Measurements from ENCODE around the gene MCRIP1. TPM values are rescaled to one million over a fixed set of nuclear protein-coding genes. Genes with fewer than 3 reads are reported as not detected.
A peak's percentile ranks its signal among the peaks of the same experiment; 100 is the strongest.

The MCRIP1 gene
- total and polyA plus RNA-seq, 2 of the 4 experiments (the other 2 are of a cell fraction) = 56.5 to 164 TPM

DNA sequence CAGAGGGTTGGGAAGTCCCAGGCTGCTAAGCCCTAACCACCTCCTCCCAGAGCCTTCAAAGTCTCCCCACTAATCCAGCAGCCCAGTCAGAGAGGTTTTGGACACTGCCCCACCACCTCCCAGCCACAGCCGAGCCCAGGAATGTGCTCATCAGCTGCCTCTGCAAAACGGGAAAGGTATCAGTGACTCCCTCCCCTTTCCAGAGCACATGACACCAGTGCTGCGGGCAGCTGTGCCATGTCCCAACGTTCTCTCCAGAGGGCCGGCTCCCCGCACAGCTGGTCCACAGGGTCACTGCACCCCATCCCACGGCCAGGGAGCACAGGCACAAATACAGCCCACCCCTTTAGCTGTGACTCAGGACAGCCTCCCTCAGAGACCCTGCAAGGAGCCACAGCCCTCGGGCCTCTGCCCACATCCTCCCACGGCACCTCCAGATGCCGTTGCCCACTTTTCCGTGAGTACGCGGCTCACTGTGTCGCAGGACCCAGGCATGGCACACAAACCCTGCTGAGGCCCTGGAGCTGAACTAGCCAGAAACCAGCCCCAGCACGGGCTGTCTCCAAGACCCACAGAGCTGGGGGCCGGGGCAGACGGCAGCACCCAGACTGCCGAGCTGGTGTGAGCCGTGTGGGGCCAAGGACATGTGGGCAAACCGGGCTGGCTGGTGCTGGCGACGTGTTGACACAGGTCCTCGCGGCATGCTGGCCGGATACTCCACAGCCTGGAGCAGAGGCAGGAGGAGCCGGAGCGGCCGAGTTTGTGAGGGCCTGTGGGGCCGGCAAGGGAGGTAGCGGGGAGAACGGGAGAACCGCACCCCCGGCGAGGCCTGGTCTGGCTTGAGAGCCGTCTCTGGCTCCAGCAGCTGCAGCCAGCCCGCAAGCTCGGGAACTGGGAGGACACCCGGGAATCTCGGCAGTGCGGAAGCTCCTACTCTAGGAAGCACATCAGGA lies 8.0 kb upstream of the MCRIP1 start:
- Histone ChIP-seq H3K56ac (ENCODE audit: extremely low read depth, insufficient read depth, low read length) (no peak overlapping the region), H3K18ac (ENCODE audit: low read depth, low read length) (no peak overlapping the region), H3K9me1 (ENCODE audit: insufficient read depth, low read length) (peaks cover 4% of the 10 kb centered on the region; the same call in 1 of the 2 replicates), H4K20me1 (ENCODE audit: insufficient read depth, low read length) (peaks cover 31% of the 10 kb centered on the region), H2BK5ac (ENCODE audit: low read depth, low read length, poor library complexity, severe bottlenecking) (no peak overlapping the region), H3K79me1 (ENCODE audit: low read depth in 1 of 2, low read length in 2 of 2) (peaks cover 4 to 11% of the 10 kb centered on the region in 2 experiments; a peak in 3 of 4 replicates), H3K23ac (ENCODE audit: low read depth, low read length) (no peak overlapping the region), H3K4ac (ENCODE audit: low read depth, low read length) (no peak overlapping the region), H3K4me1 (ENCODE audit: control insufficient read depth, insufficient read depth, low read length) (no peaks in the 10 kb centered on the region), H2AFZ (replicated peaks; ENCODE audit: low read length, poor library complexity) (no peak overlapping the region), H2AK9ac (replicated peaks; ENCODE audit: low read depth, low read length, poor library complexity) (peak overlapping the region; percentile 25), H2BK120ac (ENCODE audit: low read depth, low read length) (no peak overlapping the region), H2BK15ac (ENCODE audit: low read depth, low read length) (no peak overlapping the region), H3K27ac (ENCODE audit: insufficient read depth, low read length) (no peak overlapping the region), H3K9me3 (ENCODE audit: control insufficient read depth, insufficient read depth, low read length) (no peaks in the 10 kb centered on the region), H3K4me2 (ENCODE audit: low read depth, low read length) (no peak overlapping the region), H4K5ac (ENCODE audit: low read depth, low read length) (no peak overlapping the region), H3K9ac (ENCODE audit: low read depth, low read length) (no peak overlapping the region), H3K4me3 (ENCODE audit: insufficient read depth, low read depth, low read length) (no peak overlapping the region), H2AK5ac (ENCODE audit: low read depth, low read length) (no peak overlapping the region), H3K14ac (replicated peaks; ENCODE audit: low read depth, low read length) (no peak overlapping the region), H4K91ac (ENCODE audit: insufficient read depth, low read depth, low read length) (no peak overlapping the region), H2BK20ac (ENCODE audit: low read depth, low read length) (no peak overlapping the region), H4K8ac (ENCODE audit: low read depth in 2 of 2, low read length in 2 of 2) (no peak overlapping the region), H3K36me3 (ENCODE audit: control insufficient read depth, insufficient read depth, low read length) (peaks cover 39% of the 10 kb centered on the region), H3K27me3 (ENCODE audit: control insufficient read depth, insufficient read depth, low read length) (no peaks in the 10 kb centered on the region)
- 86% methylated on average over 31 of the region's 40 CpGs; no CpG with 5 or more reads in 1 of the 2 experiments for WGBS, 2 experiments (ENCODE audit: extremely low coverage in 2 of 2, insufficient read length in 1 of 2)
- TF ChIP-seq, protein P1, sequence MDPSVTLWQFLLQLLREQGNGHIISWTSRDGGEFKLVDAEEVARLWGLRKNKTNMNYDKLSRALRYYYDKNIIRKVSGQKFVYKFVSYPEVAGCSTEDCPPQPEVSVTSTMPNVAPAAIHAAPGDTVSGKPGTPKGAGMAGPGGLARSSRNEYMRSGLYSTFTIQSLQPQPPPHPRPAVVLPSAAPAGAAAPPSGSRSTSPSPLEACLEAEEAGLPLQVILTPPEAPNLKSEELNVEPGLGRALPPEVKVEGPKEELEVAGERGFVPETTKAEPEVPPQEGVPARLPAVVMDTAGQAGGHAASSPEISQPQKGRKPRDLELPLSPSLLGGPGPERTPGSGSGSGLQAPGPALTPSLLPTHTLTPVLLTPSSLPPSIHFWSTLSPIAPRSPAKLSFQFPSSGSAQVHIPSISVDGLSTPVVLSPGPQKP (IDR thresholded peaks at IDR 0.05; ENCODE audit: borderline replicate concordance, low read depth, low read length) = no peak
- TF ChIP-seq POLR2A (IDR thresholded peaks at IDR 0.05; ENCODE audit: low read depth, low read length) (no peak), CEBPB (IDR thresholded peaks at IDR 0.05; ENCODE audit: low read depth, low read length) (no peak), NFE2L2 (IDR thresholded peaks at IDR 0.05; ENCODE audit: low read depth, low read length) (no peak), RCOR1 (IDR thresholded peaks at IDR 0.05; ENCODE audit: insufficient replicate concordance, low read length) (no peak), BHLHE40 (IDR thresholded peaks at IDR 0.05; ENCODE audit: low read depth, low read length) (no peak), SMC3 (IDR thresholded peaks at IDR 0.05; ENCODE audit: low read depth, low read length) (no peak)
- ChIA-PET CTCF (no interaction called here), POLR2A (ENCODE audit: unreplicated experiment) (interaction anchor here (0.7 kb wide), 1 partner anchor 14 kb away, joined by 4 read pairs; no protein-coding TSS in a partner anchor)
- ATAC-seq (ENCODE audit: low read depth) (peak; percentile 13; the same call in 1 of the 2 replicates), DNase-seq (no peak)
- dilution Hi-C loops (cut with HindIII; ENCODE audit: low sequenced_read_pairs, unreplicated experiment) = no loop called here
- BruUV-seq (replicated peaks) = no TSS peak
- intact Hi-C loops (cut with micrococcal nuclease) = no loop called here
- in situ Hi-C loops (cut with MboI; ENCODE audit: low sequenced_read_pairs) = no loop called here
